ENCODE measurements around the gene GNS. TPM values are rescaled to one million over a fixed set of nuclear protein-coding genes. Genes with fewer than 3 reads are reported as not detected.
A peak's percentile ranks its signal among the peaks of the same experiment; 100 is the strongest.
"Not testable (repeated sequence)": the region's sequence is repeated elsewhere in the genome, so short reads cannot be mapped to it uniquely, and the experiment has no call there.

GNS gene
- total RNA-seq, 1 donor from 2014 or later, result 346 TPM

DNA sequence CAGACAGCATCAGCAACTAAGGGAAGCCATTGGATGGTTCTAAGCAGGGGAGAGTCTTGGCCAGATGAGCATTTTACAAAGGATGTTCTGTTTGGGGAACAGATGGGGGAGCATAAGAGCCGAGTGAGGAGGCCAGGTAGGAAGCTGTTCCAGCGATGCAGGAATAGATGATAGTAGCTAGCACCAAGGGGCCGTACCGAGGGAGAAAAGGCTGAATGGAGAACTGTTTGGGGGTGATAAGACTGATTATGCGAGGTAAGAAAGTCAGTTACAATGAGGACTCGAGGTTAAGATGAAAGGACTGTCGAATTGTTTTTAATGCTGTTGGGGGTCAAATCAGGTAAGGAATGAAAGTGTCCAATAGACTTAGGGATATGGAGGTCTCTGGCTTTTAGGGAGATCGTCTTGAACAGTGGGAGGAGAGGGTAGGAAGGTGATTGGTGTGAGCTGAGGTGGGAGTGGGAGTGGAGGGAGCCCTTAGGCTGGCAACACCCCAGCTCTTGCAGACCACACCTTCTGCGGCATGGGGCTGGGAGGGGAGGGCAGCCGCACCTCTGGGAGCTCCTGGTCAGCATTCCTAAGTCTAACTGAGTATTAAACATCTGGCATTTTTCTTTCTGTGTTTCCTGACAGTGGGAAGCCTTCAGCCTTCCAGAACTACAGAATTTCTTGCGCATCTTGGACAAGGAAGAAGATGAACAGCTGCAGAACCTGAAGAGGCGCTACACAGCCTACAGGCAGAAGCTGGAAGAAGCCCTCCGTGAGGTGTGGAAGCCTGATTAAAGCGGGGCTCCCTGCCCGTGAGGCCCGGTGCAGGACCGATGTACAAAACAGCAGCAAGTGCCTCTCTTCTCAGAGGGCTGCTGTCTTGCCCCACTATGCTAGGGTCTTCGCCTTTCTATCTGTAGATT lies 64.8 kb downstream of the GNS start:
- no peak for DNase-seq

DNA sequence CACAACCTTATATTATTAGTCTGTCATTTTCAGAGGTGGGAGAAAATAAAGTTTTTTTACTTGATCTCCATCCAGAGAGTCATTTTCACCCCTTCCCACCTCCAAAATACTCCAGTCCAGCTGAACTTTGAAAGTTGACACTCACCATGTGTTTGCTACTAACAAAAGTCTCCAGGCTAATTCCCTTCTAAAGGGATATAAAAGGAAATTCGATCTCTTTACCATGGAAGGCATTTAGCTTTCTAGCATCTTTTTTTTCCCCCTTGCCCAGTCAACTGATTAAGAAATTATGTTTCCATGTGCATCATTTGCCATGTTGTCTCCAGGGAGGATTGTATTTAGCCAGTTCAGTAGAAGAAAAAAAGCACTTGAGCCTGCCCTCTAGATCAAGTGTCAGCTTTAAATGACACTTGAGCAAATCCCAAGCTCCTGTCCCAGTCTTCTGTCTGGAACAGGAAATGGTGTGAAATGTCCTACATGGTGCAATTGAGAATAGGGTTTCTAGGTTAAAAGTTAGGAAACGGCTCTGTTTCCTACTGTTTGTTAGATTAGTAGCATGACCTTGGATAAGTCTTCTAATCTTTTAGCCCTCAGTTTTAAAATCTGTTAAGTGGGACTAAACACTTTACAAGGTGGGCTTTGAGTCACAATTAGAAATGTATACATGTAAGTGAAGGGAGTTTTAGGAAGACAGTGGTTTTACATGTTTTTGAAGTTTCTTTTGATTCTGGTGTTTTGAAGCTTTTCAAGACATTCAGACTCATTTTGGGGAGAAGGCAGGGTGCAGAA lies 67.2 kb downstream of the GNS start:
- DNase-seq, result no peak

GRCh38 chr12:64691227-64691794 lies 67.9 kb downstream of the GNS start:
- DNase-seq, result no peak

GRCh38 chr12:64690236-64690635 lies 69.0 kb downstream of the GNS start:
- DNase-seq, result not testable (repeated sequence)

DNA sequence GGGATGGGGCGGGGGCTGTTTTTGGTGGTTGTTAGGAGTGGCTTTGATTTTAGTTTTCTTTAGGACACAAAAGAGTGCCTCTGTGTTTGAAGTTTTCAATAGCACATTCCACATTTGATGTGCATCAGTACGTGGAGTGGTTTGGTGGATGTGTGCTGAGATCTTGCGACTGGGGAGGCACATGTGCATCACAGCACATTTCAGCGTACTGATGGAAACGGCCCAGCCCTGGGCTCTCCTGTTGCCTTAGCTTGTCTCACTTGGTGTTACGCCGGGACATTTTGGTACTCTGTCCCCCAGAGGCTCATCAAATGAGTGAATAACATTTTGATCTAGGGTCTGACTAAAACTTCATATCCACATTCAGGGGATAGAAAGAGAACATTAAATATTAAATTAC lies 70.5 kb downstream of the GNS start:
- no peak for DNase-seq

DNA sequence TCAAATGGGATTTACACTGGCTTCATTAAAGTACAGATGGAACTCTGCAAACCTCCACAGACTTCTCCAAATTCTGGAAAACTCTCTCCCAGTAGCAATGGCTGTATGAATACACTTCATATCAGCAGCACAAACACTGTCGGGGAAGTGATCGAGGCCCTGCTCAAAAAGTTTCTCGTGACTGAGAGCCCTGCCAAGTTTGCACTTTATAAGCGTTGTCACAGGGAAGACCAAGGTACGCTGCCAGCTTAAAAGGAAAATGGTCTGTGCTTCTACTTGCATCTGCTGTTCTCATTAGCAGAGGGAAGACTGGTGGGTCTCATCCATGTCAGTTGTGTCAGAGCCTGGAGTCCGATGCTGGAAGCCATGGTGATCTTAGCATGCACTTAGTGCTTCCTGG lies 71.0 kb downstream of the GNS start:
- no peak for DNase-seq

- DNase-seq, result peak; percentile 21
These were observed 71.4 kb downstream of the GNS start for GRCh38 chr12:64687816-64688215.

DNA sequence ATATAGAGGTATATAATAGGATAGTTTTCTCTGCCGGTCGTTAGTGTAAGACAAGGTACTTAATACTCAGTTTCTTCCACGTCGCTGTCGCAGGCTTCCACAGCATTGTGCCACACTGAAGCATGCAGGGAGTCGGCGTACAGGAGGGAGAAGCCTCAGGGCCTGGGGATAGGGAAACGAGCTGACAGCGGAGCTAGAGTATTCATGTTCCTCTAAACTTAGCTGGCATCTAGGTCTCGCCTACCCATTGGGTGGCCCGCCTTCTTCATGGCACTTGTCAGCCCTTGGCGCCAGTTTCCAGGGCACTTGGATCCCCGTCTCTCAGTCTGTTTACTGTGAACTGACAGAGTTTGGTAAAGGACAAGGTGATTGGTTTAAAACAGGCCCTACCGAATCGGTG lies 73.6 kb downstream of the GNS start:
- DNase-seq, result no peak

DNA sequence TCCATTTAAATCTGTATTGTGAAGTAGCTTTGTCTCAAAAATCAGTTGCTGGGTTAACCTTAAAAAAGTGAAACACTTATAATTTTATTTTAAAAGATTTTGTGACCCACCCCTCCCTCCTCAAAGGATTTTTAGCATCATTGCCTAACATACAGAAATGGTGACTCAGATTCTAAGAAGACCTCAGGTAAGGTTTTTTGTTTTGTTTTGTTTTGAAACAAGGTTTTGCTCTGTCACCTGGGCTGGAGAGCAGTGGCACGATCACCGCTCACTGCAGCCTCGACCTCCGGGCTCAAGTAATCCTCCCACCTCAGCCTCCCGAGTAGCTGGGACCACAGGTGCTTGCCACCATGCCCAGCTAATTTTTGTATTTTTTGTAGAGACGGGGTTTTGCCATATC lies 74.2 kb downstream of the GNS start:
- DNase-seq, result no peak

- no peak for DNase-seq
These were observed 75.2 kb downstream of the GNS start for GRCh38 chr12:64683816-64684543.

- DNase-seq, result no peak
These were observed 76.5 kb downstream of the GNS start for GRCh38 chr12:64682572-64683277.

DNA sequence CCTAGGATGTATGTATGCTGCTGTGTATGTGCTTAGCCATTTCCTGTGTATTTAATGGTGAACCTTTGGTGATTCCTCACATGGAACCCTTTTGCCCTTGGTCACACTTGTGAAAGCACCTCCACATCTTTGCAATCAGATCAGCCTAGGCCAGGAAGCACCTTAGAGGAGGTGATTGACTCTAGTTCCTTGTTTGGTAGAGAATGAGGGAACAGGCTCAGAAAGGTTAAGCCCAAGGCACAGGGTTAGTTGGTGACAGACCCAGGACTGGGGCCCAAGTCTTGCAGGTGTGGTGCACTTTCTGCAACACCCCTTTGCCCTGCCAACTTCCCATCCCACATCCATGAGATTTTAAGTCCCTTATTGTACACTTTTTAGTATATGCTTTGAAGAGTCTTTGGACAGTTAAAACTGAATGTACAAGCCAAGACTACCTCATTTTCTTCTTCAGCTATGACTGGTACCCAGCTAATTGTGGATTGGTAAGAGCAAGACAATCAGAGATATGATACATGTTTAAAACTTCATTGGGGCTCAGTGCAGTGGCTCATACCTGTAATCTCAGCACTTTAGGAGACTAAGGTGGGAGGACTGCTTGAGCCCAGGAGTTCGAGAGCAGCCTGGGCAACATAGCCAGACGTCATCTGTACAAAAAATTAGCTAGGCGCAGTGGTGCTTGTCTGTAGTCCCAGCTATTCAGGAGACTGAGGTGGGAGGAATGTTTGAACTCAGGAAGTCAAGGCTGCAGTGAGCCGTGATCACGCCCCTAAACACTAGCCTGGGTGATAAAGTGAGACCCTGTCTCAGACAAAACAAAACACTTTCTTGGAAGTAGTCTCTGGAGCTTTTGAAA lies 77.8 kb downstream of the GNS start:
- no peak for DNase-seq

GRCh38 chr12:64680235-64680634 lies 79.0 kb downstream of the GNS start:
- DNase-seq, result no peak

DNA sequence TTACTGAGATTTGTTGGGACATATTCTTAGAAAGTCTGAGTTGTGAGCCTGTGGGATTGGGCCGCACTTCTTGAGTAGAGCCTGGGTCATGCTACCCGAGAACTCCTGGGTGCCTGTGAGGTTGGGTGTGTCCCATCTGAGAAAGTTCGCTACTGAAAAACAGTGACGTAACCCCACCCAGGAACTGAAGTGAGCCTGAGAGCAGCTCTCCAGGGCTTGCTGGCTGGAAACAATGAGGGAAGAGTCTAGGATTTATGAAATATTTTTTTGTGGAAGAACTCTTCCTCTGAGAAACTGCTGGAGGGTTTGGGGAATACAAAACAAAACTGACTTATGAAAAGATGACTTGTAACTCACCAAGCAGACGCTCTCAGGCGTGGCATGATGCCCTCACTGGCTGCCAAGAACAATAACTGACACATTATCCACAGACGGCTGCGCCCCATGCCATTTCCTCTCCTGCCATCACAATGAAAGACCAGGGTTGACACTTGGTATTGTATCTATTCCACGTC lies 79.7 kb downstream of the GNS start:
- DNase-seq, result peak; percentile 90

DNA sequence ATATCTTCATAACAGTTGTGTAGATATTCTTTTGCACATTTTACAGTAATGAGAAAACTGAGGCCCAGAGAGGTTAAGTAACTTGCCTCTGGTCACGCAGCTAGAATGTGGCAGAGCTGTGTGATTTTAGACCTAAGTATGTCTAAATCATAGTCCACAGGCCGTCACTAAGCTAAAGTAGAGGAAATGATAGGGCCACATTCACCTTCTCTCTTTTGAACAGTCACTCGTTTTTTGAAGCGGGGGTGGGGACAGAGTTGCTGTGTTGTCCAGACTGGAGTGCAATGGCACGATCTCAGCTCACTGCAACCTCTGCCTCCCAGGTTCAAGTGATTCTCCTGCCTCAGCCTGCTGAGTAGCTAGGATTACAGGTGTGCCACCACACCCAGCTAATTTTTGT lies 80.4 kb downstream of the GNS start:
- no peak for DNase-seq

GRCh38 chr12:64678248-64678647 lies 81.0 kb downstream of the GNS start:
- DNase-seq, result no peak

DNA sequence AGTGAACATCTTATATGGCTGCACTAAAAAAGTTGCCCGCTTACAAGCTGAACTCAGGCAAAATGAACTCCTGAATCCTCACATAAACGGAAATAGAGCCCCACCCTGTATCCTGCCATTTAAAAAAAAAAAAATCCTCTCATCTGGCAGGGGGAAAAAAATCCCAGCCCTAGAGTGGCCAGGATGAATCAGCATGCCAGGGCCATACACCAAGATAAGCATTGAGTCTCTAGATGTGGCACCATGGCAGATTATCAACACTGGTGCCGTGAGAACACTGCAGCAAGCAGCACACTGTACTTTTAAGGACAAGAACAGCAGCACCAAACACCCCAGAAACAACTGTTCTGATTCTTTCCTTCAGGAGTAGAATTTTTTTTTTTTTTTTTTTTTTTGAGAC lies 83.4 kb downstream of the GNS start:
- DNase-seq, result peak; percentile 74

DNA sequence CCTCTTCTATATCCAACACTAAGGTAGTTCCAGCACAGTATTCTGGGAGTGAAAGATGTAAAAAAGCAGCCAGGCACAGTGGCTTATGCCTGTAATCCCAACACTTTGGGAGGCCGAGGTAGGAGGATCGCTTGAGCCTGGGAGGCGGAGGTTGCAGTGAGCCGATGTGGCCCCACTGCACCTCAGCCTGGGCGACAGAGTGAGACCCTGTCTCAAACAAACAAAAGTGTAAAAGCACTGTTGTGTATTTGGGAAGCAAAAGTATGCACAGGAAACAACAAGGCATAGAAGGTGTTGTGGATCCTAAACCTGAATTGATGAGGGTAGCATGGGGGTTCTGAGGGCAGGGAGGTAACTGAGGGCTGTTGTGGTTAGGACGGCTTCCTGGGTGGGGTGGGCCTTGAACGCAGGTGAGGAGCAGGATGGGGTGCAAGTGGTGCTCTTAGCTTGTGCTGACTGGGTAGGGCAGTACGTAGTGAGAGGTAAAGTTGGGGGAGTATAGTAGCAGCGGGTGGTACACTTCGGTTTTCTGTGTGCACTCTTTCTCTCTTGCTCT lies 84.8 kb downstream of the GNS start:
- DNase-seq, result no peak

DNA sequence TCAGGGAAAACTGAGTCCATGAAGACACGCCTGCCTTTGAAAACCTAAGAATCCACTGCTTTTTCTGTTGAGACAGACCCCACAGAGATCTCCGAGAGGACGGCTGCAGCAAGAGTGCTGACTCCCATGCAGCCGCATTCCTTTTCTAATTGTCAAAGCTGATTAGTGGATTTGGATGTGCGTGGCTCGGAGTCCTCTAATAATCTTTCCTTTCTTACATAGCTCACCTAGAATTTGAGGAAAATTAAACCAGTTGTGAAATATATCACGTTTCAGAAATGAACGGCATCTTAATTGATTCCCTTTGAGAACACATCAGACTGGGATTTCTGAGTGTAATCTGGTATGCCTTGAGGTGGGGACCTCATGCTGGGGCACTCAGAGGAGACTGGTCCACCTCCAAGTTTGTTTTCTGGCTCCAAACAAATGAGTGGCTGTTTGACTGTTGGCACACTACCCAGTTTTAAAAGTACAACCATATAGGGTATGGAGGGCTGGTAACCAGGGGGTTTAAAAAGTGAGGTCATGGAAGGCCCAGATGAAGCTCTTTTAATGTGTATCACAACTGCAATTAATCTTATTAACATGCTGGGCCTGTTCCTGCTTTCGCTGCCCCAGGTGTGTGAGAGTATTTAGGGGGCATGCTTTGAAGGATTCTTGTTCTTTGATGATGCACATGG lies 85.6 kb downstream of the GNS start:
- no peak for DNase-seq

DNA sequence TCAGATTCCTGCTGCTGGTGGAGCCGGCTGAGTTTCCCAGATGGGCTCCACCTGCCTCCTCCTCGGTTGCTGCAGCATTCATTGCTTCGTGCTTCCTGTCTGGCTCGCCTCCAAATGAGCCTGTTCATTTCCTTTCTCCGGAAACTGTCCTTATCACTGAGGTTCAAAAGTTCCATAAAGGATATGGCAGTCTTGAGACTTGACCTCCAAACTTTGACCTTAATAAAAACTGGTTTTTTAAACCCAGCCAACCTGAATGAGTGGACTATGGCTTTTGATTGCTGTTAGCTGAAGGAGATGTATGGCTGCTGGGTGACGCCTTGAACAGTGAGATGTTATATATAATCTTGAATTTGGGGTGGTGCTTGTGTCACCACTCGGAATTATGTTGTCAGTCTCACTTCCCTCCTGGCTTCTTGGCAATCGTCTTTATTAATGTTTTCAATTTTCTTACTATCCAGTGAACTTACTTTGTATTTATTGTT lies 86.2 kb downstream of the GNS start:
- DNase-seq, result peak; percentile 69

Measured in dermis blood vessel endothelial cell (primary cell).